GM19455 (cell line): Measurements from ENCODE around the gene KIF19.
"Not testable (repeated sequence)": the region's sequence is repeated elsewhere in the genome, so short reads cannot be mapped to it uniquely, and the experiment has no call there.

Experiments
- ATAC-seq: cut with Tn5 transposase; IDR thresholded peaks from one replicate; pipeline ENCODE4 v1.9.1; 2021; ENCODE audit not compliant: unreplicated experiment

Gene KIF19, protein sequence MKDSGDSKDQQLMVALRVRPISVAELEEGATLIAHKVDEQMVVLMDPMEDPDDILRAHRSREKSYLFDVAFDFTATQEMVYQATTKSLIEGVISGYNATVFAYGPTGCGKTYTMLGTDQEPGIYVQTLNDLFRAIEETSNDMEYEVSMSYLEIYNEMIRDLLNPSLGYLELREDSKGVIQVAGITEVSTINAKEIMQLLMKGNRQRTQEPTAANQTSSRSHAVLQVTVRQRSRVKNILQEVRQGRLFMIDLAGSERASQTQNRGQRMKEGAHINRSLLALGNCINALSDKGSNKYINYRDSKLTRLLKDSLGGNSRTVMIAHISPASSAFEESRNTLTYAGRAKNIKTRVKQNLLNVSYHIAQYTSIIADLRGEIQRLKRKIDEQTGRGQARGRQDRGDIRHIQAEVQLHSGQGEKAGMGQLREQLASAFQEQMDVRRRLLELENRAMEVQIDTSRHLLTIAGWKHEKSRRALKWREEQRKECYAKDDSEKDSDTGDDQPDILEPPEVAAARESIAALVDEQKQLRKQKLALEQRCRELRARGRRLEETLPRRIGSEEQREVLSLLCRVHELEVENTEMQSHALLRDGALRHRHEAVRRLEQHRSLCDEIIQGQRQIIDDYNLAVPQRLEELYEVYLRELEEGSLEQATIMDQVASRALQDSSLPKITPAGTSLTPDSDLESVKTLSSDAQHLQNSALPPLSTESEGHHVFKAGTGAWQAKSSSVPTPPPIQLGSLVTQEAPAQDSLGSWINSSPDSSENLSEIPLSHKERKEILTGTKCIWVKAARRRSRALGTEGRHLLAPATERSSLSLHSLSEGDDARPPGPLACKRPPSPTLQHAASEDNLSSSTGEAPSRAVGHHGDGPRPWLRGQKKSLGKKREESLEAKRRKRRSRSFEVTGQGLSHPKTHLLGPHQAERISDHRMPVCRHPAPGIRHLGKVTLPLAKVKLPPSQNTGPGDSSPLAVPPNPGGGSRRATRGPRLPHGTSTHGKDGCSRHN

DNA sequence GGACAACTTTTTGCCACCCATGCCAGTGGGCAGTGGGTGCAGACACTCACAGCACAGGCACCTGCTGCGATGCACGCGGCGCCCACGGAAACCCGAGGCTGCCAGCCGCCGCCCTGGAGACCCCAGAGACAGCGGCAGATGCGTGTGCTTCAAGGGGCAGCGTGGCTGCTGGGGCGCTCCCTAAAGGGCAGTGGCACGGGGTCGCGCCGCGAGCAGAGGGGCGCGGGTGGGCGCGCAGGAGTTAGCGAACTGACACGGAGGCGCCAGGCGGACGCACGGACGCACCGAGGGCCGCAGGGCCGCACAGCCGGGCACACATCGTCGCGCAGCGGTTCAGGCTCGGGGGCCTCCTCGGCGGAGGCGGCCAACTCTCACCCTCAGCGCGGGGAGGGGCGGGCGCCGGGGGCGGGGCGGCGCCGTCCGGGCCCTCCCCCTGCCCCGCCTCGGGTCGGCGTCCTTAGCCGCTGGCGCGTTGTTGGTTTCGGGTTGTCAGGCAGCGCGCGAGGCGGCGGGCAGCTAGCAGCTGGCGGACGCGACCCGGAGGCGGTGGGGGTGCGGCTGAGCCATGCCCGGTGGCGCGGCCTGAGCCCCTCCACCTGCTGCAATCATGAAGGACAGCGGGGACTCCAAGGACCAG lies at the start of gene KIF19:
KIF19 (plus strand) TSS at position 484 of the 637 bp plus-strand sequence; CDS start at position 608, 124 bp downstream.
- no peak for ATAC-seq

DNA sequence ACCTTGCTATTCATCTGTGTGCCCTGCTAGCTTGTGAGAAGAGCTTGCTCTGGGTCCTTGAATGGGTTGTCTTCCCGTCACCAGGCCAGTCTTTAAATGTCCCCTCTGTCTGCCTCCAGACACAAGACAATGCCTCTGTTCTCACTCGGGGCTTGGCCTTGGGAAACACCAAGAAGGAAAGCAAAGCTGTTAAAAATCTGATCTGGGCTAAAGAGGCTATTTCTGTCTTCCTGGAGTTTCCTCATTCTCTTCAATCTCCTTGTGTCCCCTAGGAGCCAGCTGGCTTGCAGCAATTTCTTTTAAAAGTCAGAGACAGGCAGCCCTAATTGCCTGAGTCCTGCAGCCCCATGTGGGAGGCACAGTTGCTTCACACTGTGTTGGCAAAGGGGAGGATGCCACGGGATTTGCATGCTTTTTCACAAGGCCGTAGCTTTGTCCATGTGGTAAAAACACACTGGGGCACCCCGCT lies 49.5 kb upstream of the KIF19 start:
- ATAC-seq = no peak

DNA sequence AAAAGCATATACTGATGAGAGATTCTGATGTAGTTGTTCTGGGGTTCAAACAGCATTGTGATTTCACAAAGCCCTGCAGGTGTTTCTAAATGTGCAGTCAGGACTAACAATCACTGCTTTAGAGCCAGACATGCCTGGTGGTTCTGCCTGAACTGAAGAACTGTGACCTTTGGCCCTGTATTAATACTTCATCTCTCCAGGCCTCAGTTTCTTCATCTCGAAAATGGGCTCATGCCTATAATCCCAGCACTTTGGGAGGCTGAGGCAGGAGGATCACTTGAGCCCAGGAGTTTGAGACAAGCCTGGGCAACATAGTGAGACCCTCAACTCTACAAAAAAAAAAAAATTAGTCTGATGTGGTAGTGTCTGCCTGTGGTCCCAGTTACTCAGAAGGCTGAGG lies 48.1 kb upstream of the KIF19 start:
- no peak for ATAC-seq

DNA sequence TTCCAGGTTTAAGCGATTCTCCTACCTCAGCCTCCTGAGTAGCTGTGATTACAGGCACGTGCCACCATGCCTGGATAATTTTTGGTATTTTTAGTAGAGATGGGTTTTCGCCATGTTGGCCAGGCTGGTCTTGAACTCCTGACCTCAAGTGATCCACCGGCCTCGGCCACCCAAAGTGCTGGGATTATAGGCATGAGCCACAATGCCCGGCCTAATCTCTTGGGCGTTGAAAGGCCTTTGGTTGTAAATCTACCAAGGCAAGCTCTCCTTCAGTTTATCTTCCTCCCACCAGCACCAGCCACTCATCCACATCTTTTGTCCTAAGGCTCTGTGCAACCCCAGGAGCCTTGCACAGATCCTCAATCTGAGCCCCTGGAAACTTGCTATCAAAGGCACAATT lies 46.4 kb upstream of the KIF19 start:
- not testable (repeated sequence) for ATAC-seq

DNA sequence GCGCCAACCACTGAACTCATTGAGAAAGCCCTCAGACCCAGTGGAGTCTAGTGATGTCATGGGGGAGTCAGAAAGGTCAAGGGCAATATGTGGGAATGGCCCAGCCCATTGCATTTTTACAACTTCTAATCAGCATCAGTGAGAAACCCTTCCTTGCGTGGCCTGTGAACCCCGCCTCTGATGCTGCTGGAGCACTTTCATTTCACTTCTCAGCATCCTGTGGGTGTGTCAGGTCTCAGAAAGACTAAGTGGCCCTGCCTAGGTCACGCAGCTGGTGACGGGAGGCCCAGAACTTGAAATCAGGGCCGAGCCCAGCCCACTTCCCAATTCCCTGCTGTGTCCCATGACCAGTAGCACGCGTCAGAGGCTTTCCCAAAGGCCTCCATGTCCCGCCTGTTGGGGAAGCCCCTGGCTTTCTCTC lies 45.9 kb upstream of the KIF19 start:
- no peak for ATAC-seq

DNA sequence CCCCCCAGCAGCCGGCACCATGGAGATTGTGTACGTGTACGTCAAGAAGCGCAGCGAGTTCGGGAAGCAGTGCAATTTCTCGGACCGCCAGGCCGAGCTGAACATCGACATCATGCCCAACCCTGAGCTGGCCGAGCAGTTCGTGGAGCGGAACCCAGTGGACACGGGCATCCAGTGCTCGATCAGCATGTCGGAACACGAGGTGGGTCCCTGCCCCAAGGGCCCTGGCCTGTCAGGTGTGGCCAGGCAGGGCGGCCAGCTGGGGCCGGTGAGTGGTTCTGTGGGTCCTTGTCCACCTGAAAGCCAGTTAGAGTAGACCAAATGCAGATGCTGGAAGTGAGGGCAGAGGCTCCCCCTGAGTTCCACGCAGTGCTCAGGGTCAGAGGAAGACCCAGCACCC lies 44.2 kb upstream of the KIF19 start:
- no peak for ATAC-seq

DNA sequence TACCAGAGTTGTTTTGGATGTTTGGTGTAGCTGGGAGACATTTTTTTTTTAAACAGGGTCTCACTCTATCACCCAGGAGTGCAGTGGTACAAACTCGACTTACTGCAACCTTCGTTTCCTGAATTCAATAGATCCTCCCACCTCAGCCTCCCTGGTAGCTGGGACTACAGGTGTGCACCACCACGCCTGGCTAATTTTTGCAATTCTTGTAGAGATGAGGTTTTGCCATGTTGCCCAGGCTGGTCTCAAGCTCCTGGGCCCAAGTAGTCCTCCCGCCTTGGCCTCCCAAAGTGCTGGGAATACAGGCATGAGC lies 43.8 kb upstream of the KIF19 start:
- ATAC-seq = not testable (repeated sequence)

DNA sequence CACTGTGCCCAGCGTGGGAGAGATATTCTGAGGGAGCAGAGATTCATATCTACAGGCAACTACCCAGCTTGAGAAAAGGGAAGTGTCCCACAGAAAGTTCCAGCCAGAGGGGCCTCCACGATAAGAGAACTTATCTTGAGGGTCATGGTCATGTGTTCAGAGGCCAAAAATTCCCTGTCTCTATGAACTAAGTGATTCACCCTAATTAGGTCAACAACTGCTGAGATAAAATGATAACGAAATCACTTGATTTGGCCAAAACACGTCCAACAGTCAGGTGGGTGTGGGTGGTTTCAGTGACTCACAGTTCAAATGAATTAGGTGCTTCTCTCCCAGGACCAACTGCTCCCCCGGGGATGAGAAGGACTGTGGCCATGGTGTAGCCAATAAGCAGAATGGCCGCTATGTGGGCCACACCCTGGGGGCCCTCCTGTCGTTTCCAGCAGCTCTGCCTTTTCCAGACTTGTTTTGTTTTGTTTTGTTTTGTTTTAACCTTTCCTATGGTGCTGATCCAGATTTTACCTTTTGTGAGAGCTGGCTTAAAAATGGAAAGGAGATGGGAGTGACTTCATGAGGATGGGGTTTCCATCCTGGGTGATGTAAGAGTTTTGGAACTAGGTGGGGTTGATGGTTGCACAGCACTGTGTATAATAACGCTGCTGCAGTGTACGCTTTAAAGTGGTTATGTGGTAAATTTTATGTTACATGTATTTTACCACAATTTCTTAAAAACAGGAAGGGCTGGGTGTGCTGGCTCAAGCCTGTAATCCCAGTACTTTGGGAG lies 43.2 kb upstream of the KIF19 start:
- ATAC-seq = no peak

DNA sequence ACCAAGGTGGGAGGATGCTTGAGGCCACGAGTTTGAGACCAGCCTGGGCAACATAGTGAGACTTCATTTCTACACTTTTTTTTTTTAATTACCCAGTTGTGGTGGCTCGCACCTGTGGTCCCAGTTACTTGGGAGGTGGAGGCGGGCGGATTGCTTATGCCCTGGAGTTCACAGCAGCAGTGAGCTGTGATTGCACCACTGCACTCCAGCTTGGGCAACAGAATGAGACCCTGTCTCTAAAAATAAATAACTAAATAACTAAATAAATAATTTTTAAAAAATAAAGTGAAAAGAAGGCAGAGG lies 42.7 kb upstream of the KIF19 start:
- ATAC-seq = no peak

DNA sequence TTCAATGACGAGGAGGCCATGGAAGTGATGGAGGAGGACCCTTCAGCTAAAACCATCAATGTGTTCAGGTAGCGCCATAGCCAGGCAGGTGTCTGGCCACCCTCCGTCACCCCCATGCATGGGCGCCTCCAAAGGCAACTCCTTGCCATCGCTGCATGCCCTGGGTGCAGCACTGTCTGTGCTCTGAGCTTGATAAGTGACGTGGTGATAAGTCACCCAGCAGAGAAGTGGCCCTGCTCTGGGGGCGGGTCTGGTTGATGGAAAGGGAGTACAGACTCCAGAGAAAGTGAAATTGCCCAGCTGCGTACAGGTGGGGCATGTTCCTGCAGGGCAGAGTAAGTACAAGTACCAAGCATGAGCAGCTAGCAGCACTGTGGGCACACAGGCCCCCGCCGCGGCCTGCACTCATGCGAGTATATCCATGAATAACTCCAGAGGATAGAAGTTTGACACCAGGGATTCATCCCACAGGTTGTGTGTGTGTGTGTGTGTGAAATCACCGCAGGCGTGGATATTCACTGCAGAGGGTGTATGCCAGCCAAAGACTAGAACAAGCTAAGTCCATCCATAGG lies 38.9 kb upstream of the KIF19 start:
- no peak for ATAC-seq

DNA sequence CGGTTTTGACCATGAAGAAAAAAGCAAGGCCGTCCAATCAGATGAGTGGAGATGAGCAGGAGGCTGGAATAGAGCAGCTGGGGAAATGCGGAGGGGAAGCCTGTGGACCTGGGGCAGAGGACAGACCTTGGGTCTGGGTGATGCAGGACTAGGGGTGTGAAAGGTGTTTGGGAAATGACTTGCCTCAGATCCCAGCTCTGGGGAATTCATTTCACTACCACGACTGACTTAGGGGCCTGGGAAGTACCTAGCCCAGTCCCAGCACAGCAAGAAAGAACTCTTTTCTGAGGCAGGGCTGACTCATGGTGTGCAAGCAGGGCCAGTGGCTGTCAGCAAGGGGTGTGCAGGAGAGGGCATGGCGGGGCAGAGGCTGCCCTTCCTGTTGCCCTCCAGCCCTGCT lies 37.2 kb upstream of the KIF19 start:
- ATAC-seq = no peak

DNA sequence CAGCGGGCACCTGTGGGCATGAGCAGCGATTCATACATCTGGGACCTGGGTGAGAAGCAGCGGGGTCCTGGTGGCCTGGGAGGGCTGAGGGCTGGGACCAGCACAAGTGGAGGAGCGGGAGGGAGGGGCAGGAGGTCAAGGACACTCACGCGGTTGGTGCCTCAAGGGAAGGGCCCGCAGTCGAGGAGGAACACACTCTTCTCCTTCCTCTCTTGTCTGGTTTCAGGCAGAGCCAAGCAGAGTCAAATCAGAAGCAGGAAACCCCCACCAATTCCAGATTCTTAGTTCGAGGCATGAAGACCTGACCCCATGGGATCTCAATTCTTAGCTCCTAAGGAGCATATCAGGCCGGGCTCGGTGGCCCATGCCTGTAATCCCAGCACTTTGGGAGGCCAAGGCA lies 36.3 kb upstream of the KIF19 start:
- no peak for ATAC-seq

DNA sequence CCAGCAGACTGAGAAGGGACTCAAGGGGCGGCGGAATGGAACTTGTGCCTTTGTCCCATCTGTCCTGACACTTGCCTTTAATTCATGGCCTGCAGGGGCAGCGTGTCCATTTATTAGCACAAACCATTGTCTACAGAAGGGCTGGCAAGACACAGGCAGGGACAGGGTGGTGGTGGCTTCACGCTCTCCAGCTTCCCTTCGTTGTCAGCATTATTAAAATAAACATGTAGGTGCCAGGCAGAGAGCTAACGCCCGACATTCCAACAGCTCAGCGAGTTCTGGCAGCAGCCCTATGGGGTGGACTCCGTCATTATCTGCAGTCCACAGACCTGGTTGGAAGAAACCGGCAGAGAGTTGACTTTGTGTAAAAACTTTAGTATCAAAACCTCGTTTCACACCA lies 35.7 kb upstream of the KIF19 start:
- no peak for ATAC-seq

DNA sequence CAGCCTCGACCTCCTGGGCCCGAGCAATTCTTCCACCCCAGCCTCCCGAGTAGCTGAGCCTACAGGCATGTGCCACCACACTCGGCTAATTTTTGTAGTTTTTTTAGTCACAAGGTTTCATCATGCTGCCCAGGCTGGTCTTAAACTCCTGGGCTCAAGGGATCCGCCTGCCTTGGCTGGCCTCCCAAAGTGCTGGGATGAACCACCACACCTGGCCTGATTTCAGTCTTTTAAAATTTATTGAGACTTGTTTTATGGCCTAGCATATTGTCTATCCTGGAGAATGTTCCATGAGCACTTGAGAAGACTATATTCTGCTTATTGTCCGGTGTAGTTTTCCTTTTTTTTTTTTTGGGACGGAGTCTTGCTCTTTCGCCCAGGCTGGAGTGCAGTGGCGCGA lies 33.5 kb upstream of the KIF19 start:
- ATAC-seq = no peak

DNA sequence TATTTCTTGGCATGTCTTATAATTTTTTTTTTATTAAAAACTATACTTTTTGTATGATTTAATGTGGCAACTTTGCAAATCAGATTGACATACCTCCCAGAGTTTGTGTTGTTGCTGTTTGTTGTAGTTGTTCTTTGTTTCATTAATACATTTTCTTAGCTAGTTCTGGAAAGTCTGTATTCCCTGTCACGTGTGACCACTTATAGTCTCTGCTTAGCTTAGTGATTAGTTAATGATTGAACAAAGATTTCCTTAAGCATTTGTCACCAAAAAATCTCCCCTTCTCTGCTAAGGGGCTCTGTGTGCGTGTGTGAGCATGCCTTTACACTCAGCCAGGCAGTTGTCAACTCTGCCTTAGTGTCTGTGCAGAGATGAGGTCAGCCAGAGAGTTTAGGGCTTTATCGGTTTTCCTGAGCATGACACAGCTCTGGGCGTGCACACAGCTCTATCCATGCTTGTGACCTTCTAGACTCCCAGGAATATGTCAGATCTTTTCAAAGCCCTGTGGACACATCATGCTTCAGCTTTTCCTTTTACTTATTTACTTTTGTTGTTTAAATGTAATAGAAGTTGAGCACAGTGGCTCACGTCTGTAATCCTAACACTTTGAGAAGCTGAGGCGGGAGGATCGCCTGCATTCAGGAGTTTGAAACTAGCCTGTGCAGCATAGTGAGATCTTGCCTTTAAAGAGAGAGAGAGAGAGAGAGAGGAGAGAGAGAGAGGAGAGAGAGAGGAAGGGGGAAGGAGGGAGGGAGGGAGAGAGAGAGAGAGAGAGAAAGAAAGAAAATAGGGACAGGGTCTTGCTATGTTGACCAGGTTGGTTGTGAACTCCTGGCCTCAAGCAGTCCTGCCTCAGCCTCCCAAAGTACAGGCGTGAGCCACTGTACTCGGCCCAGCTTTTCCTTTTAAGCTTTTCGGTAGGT lies 30.1 kb upstream of the KIF19 start:
- no peak for ATAC-seq

DNA sequence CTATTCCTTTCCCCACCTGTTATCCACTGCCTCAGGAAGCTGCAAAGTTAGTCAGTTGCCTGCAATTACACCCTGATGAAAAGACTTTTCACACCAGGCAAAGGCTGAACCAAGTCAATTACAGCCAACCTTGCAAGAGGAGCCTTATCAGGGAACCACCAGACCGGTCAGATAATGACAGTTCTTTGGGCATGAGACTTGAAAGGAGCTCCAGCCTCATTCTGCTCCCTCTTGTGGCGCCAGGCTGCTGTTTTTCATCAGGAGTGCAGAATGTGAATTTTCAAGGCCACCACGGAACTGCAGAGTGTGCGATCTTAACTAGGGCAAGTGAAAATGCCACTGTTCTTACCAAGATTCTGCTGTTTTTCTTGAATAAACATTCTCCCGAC lies 29.5 kb upstream of the KIF19 start:
- ATAC-seq = no peak

DNA sequence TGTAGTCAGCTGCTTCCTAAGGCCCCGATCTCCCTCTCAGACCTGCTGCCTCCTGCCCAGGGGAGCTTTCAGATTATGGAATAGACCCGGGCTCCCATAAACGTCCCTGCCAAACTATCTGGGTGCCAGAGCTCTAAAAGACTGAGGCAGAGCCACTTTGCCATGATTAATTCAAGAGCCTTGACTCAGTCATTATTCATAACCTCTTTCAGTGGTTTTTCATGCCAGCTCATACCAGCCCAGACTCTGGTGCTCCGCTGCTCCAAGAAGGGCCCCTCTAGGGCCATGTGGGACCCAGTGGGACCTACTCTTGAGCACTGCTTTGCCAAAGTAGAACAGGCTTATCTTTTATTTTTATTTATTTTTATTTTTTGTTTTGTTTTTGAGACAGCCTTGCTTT lies 28.1 kb upstream of the KIF19 start:
- no peak for ATAC-seq

DNA sequence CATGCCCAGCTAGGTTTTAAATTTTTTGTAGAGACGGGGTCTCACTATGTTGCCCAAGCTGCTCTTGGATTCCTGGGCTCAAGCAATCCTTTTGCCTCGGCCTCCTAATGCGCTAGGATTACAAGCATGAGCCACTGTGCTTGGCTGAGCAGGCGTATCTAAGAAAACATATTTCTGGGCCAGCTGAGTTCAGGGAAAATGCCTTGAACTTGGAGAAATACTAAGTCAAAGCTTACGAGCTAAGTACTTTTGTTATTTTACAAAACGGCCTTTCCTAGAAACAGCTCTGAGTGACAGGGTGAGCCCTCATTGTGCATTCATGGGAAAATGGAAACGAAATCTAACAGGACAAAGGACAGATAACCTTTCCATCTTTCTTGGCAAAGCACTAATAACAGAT lies 27.2 kb upstream of the KIF19 start:
- no peak for ATAC-seq

DNA sequence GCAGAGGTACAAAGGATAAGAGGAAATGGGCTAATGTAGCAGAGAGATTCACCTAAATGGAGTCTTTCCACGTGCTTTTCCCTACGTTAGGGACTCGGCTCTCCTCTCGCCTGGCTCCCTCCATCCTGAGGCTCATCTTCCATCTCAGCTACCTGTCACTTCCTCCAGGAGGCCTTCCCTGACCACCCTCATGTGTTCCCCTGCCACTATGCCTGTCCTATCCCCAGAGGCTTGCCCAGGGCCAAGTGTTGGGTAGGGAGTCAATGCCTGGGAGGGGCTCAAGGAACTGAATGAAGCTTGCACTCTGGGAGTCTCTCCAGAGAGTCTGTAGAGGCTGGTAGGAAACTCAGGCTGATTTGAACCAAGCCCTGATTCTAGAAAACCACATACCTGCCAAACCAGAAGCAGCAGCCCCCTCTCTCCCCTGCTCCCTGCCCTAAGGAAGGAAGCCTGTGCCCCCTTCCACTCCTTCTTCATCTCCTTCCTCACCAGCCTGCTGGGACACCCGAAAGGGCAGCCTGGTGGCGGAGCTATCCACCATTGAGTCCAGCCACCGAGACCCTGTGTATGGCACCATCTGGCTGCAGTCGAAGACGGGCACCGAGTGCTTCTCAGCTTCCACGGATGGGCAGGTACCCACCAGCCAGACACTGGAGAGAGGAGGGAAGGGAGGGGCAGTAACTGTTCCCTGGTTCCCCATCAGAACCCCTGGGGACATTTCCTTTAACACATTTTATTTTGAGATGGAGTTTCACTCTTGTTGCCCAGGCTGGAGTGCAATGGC lies 26.6 kb upstream of the KIF19 start:
- no peak for ATAC-seq
